HCT116 (cell line): ENCODE measurements around the gene C1orf21. TPM values are rescaled to one million over a fixed set of nuclear protein-coding genes. Genes with fewer than 3 reads are reported as not detected.

Experiments used
- ATAC-seq: fragments of 200-7000 bp; cut with Tn5 transposase; 2 replicates; pipeline ENCODE4 v1.9.1; 2020; ENCODE audit warnings: mild to moderate bottlenecking, moderate library complexity
- BruUV-seq: library from RNA; stranded (reverse); fragments of 400-500 nt; replicated peaks from 2 replicates; lab custom pipeline; 2021; lab: Mats Ljungman, UMichigan
- CTCF ChIA-PET: fragments of 300-600 bp; sonication (Branson Sonifier 250); formaldehyde crosslinking; loops from one replicate; lab custom pipeline; 2021; ENCODE audit warnings: antibody characterized with exemption; lab: Charles Lee
- POLR2A ChIA-PET: fragments of 300-600, 350-600 bp; sonication (Branson Sonifier 250); formaldehyde crosslinking; loops from one replicate; lab custom pipeline; 2021; ENCODE audit warnings: antibody characterized with exemption; lab: Charles Lee
- RAD21 ChIA-PET, 2 experiments: fragments of 300-600 bp; sonication (Branson Sonifier 250); formaldehyde crosslinking; loops; one replicate each; lab custom pipeline; 2023; ENCODE audit warnings: low total read pairs in 2 of 2; ENCODE audit not compliant: uncharacterized antibody in 2 of 2, unreplicated experiment in 2 of 2, low non-redundant PET in 1 of 2; lab: Charles Lee
- DNase-seq: peaks from one replicate; pipeline ENCODE4 v3.0.0-alpha.2; 2010; ENCODE audit warnings: low read depth, low spot score
- H2AFZ ChIP-seq: fragments of 200-600 bp; shearing (Covaris generic), sonication (generic); 2 replicates; pipeline ENCODE4 v1.6.1; 2017; ENCODE audit warnings: low read depth, mixed run types, mixed read lengths, antibody characterized with exemption, low read length; ENCODE audit not compliant: poor library complexity, severe bottlenecking
- H3K27ac ChIP-seq: 2 replicates; pipeline ENCODE4 v1.5.1; 2012; ENCODE audit warnings: low read depth, low read length
- H3K27me3 ChIP-seq: fragments of 200-600 bp; sonication (generic); 2 replicates; pipeline ENCODE4 v1.6.1; 2016; ENCODE audit warnings: mixed run types, low read length, mixed read lengths; ENCODE audit not compliant: insufficient read depth
- H3K36me3 ChIP-seq, 2 experiments: fragments of 200-500 bp in 1 of 2; fragments of 200-600 bp in 1 of 2; sonication (Bioruptor generic) in 1 of 2; sonication (generic) in 1 of 2; 2 replicates each; pipeline versions ENCODE4 v1.5.1 to v1.6.1; 2014 to 2016; ENCODE audit warnings: low read length in 2 of 2, inconsistent platforms in 1 of 2, mixed read lengths in 1 of 2, mixed run types in 1 of 2; ENCODE audit not compliant: insufficient read depth in 2 of 2, control insufficient read depth in 1 of 2
- H3K4me1 ChIP-seq, 2 experiments: fragments of 200-600 bp in 1 of 2; sonication (generic) in 1 of 2; 2 replicates each; pipeline versions ENCODE4 v1.5.1 to v1.6.1; 2012 to 2017; ENCODE audit warnings: low read length in 2 of 2, inconsistent platforms in 1 of 2, mild to moderate bottlenecking in 1 of 2, mixed read lengths in 1 of 2, mixed run types in 1 of 2, moderate library complexity in 1 of 2; ENCODE audit not compliant: insufficient read depth in 2 of 2, control insufficient read depth in 1 of 2
- H3K4me2 ChIP-seq: fragments of 200-600 bp; sonication (generic); 2 replicates; pipeline ENCODE4 v1.6.1; 2017; ENCODE audit warnings: mixed run types, low read length, mixed read lengths
- H3K4me3 ChIP-seq, 2 experiments: fragments of 200-600 bp in 1 of 2; sonication (generic) in 1 of 2; replicated peaks in 1 of 2; 2 replicates each; pipeline ENCODE4 v1.5.1; 2011 to 2016; ENCODE audit warnings: low read length in 2 of 2, control low read depth in 1 of 2, low read depth in 1 of 2, mild to moderate bottlenecking in 1 of 2, mixed read lengths in 1 of 2, mixed run types in 1 of 2
- H3K79me2 ChIP-seq: fragments of 200-600 bp; sonication (generic); 2 replicates; pipeline ENCODE4 v1.6.1; 2017; ENCODE audit warnings: mild to moderate bottlenecking, mixed run types, low read length, moderate library complexity, mixed read lengths; ENCODE audit not compliant: insufficient read depth
- H3K9ac ChIP-seq: fragments of 200-600 bp; sonication (generic); 2 replicates; pipeline ENCODE4 v1.6.1; 2016; ENCODE audit warnings: low read length, mixed read lengths
- H3K9me2 ChIP-seq: fragments of 200-600 bp; sonication (generic), shearing (Covaris generic); 2 replicates; pipeline ENCODE4 v1.6.1; 2017; ENCODE audit warnings: mixed run types, mild to moderate bottlenecking, moderate library complexity; ENCODE audit not compliant: insufficient read depth
- H3K9me3 ChIP-seq, 2 experiments: fragments of 200-500 bp in 1 of 2; fragments of 200-600 bp in 1 of 2; sonication (Bioruptor generic) in 1 of 2; sonication (generic) in 1 of 2; 2 replicates each; pipeline ENCODE4 v1.6.1; 2014 to 2017; ENCODE audit warnings: low read length in 2 of 2, mixed read lengths in 2 of 2, inconsistent platforms in 1 of 2, low read depth in 1 of 2, mild to moderate bottlenecking in 1 of 2, mixed run types in 1 of 2, moderate library complexity in 1 of 2; ENCODE audit not compliant: control insufficient read depth in 1 of 2, insufficient read depth in 1 of 2
- H4K20me1 ChIP-seq: fragments of 200-600 bp; sonication (generic), shearing (Covaris generic); 2 replicates; pipeline ENCODE4 v1.6.1; 2017; ENCODE audit warnings: mixed run types, mild to moderate bottlenecking, moderate library complexity; ENCODE audit not compliant: insufficient read depth
- CEBPB ChIP-seq: IDR thresholded peaks from 2 replicates; pipeline ENCODE4 v1.6.1; 2012; ENCODE audit warnings: low read depth
- EGR1 ChIP-seq: IDR thresholded peaks from 2 replicates; pipeline ENCODE4 v1.6.1; 2012; ENCODE audit warnings: low read depth
- EZH2phosphoT487 ChIP-seq: fragments of 200-600 bp; IDR thresholded peaks from 2 replicates; pipeline ENCODE4 v1.6.1; 2018; ENCODE audit warnings: antibody characterized with exemption, borderline replicate concordance
- SP1 ChIP-seq: IDR thresholded peaks from 2 replicates; pipeline ENCODE4 v1.6.1; 2012; ENCODE audit warnings: low read depth
- YY1 ChIP-seq: IDR thresholded peaks from 2 replicates; pipeline ENCODE4 v1.6.1; 2011; ENCODE audit warnings: low read length, low read depth, moderate library complexity, mild to moderate bottlenecking; ENCODE audit not compliant: insufficient replicate concordance; ENCODE audit errors: extremely low read depth
- ZFX ChIP-seq: fragments of 450-650 bp; IDR thresholded peaks from 2 replicates; pipeline ENCODE4 v1.6.1; 2017
- intact Hi-C: fragments of 100-400 bp; cut with micrococcal nuclease; formaldehyde crosslinking; loops from 2 replicates; pipeline ENCODE4 v1.10.0; 2022
- total RNA-seq: library from RNA; stranded (reverse); gene quantifications from one replicate; pipeline ENCODE4 v1.2.1, GENCODE V29; 2021; ENCODE audit not compliant: unreplicated experiment

The C1orf21 gene
- total RNA-seq, 1 experiment from 2014 or later = 8.9 TPM

DNA sequence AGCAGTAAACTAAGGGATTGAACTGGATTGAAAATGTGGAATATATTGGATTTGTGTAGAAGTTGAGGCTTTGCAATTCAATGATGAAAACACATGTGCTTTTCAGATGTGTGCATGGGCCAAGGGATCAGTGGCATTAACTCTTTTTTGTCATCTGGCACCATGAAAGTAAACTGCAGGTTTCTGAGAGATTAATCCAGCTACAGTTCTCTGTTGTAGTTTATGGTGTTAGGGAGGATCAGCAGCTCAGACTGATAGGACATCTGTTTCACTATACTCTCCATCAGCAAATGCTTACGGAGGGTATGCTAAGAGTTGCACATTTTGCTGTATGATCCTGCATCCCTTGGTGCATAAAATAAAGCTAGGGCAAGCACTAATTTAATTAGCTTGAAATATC, 82.6 kb downstream of the C1orf21 start:
- Histone ChIP-seq H4K20me1 (no peaks in the 10 kb centered on the region), H3K27me3 (no peaks in the 10 kb centered on the region), H2AFZ (no peak overlapping the region), H3K4me3 (no peak overlapping the region), H3K36me3 (no peaks in the 10 kb centered on the region), H3K27ac (no peak overlapping the region), H3K9me3 (no peaks in the 10 kb centered on the region)
- ChIA-PET RAD21 (no interaction called here), POLR2A (no interaction called here), CTCF (no interaction called here)
- DNase-seq (no peak), ATAC-seq (no peak)
- no TSS peak for BruUV-seq
- no peak for TF ChIP-seq ZFX
- no peak for TF ChIP-seq EGR1
- TF ChIP-seq, all 23 proteins: peak for 0
- no peaks in the 10 kb centered on the region for H3K9me2 ChIP-seq
- H3K4me1 ChIP-seq = no peaks in the 10 kb centered on the region
- H3K9ac ChIP-seq = no peak overlapping the region
- no peak overlapping the region for H3K4me2 ChIP-seq
- H3K79me2 ChIP-seq = no peaks in the 10 kb centered on the region
- intact Hi-C loops = no loop called here

DNA sequence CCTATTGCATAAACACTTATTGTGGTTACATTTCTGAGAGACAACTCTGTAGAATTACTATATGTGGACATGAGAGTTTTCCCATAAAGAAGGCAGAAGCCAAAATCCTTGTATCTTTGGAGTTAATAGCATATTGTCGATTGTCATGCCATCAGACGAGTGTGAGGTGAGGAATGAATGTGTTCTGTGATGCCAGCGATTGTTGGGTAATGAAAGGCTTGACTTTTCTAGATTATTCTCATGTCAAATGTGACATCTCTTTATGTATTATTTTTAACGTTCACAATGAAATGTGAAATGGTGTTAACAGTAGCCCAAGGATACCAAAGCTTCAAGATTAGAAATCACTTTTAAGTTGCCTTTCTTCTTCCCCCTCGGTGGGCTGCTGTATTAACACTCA, 84.9 kb downstream of the C1orf21 start:
- DNase-seq (no peak), ATAC-seq (no peak)
- Histone ChIP-seq H3K36me3 (no peaks in the 10 kb centered on the region), H3K4me1 (no peaks in the 10 kb centered on the region), H3K9me2 (no peaks in the 10 kb centered on the region), H3K4me2 (no peak overlapping the region), H3K4me3 (no peak overlapping the region), H4K20me1 (no peaks in the 10 kb centered on the region), H3K27ac (no peak overlapping the region), H3K27me3 (no peaks in the 10 kb centered on the region), H3K79me2 (no peaks in the 10 kb centered on the region), H2AFZ (no peak overlapping the region), H3K9me3 (no peaks in the 10 kb centered on the region), H3K9ac (no peak overlapping the region)
- no TSS peak for BruUV-seq
- TF ChIP-seq EZH2phosphoT487 (no peak), SP1 (no peak), YY1 (no peak), CEBPB (no peak)
- ChIA-PET POLR2A (no interaction called here), CTCF (no interaction called here), RAD21 (no interaction called here)
- intact Hi-C loops = no loop called here
